GM13976 (cell line): ENCODE data around the gene DCDC2.
"Not testable (repeated sequence)": the region's sequence is repeated elsewhere in the genome, so short reads cannot be mapped to it uniquely, and the experiment has no call there.

Source experiments
- DNase-seq: peaks from one replicate; pipeline ENCODE4 v3.0.0; 2012; ENCODE audit warnings: low spot score
- CTCF ChIP-seq: IDR thresholded peaks from 2 replicates; pipeline ENCODE4 v1.5.1; 2012; ENCODE audit warnings: borderline replicate concordance, mild to moderate bottlenecking; ENCODE audit not compliant: insufficient read depth; ENCODE audit errors: extremely low read depth, missing control alignments, control extremely low read depth
- in situ Hi-C: fragments of 300-500 bp; cut with MboI; formaldehyde crosslinking; loops from one replicate; pipeline ENCODE4 v1.12.0; 2022; ENCODE audit warnings: low sequenced_read_pairs, mixed read lengths, inconsistent platforms; ENCODE audit not compliant: unreplicated experiment

The DCDC2 gene

GRCh38 chr6:24357336-24358218 is at the start of gene DCDC2:
Gene DCDC2 (minus strand): TSS chr6:24358059. CDS start chr6:24357750, 309 bp downstream.
- peak; percentile 37 for DNase-seq
- in situ Hi-C loops: no loop called here

GRCh38 chr6:24405262-24405661 is 47.4 kb upstream of the DCDC2 start:
- TF ChIP-seq CTCF: no peak
- in situ Hi-C loops: no loop called here
- DNase-seq: no peak

More at GRCh38 chr6:24357336-24358218, at the start of gene DCDC2:
- TF ChIP-seq CTCF: no peak

GRCh38 chr6:24403501-24403824 is 45.6 kb upstream of the DCDC2 start:
- in situ Hi-C loops: no loop called here
- TF ChIP-seq CTCF: no peak
- DNase-seq: no peak

- in situ Hi-C loops: no loop called here
- TF ChIP-seq CTCF: no peak
- peak; percentile 91 for DNase-seq
Observed at GRCh38 chr6:24402697-24403500, 45.0 kb upstream of the DCDC2 start, which contains the start of gene MRS2. Gene MRS2 (plus strand): TSS chr6:24402936. CDS start chr6:24403047, 111 bp downstream.

GRCh38 chr6:24401458-24401857 is 43.6 kb upstream of the DCDC2 start:
- in situ Hi-C loops: no loop called here
- no peak for TF ChIP-seq CTCF
- no peak for DNase-seq

GRCh38 chr6:24400045-24401039 is 42.5 kb upstream of the DCDC2 start:
- in situ Hi-C loops, DNase-seq: not testable (repeated sequence)
